ENCODE data around the gene RMC1. TPM values are rescaled to one million over a fixed set of nuclear protein-coding genes. Genes with fewer than 3 reads are reported as not detected.
"Not testable (repeated sequence)": the region's sequence is repeated elsewhere in the genome, so short reads cannot be mapped to it uniquely, and the experiment has no call there.

Gene RMC1
- total RNA-seq, 2 donors from 2014 or later = 9.9 to 15.5 TPM

GRCh38 chr18:23556145-23556780 is 53.0 kb downstream of the RMC1 start:
- H3K4me3 ChIP-seq = no peak overlapping the region
- no peaks in the 10 kb centered on the region for H3K9me3 ChIP-seq
- no peaks in the 10 kb centered on the region for H3K4me1 ChIP-seq
- H3K36me3 ChIP-seq (replicated peaks in 1 of 2; ENCODE audit: insufficient read depth in 1 of 2, low read depth in 2 of 2) = peaks cover 0 to 35% of the 10 kb centered on the region in 2 donors
- no peak for ATAC-seq
- WGBS, 2 donors = 93 to 94% methylated on average over 17 to 19 of the region's 19 CpGs
- no peak overlapping the region for H3K27ac ChIP-seq
- no peaks in the 10 kb centered on the region for H3K27me3 ChIP-seq
- no peak for TF ChIP-seq CTCF (IDR thresholded peaks at IDR 0.05)
- no peak for TF ChIP-seq POLR2A (IDR thresholded peaks at IDR 0.05)
- DNase-seq = no peak
- intact Hi-C loops (cut with DNase I) = no loop called here

- ATAC-seq; DNase-seq; H3K27ac ChIP-seq; H3K4me1 ChIP-seq; H3K9me3 ChIP-seq; intact Hi-C loops (cut with DNase I); H3K4me3 ChIP-seq; H3K27me3 ChIP-seq: not testable (repeated sequence)
- peaks cover 0 to 35% of the 10 kb centered on the region in 2 donors for H3K36me3 ChIP-seq (replicated peaks in 1 of 2; ENCODE audit: insufficient read depth in 1 of 2, low read depth in 2 of 2)
- WGBS, 2 donors = 98 to 99% methylated on average over 8 of the region's 8 CpGs
Observed at GRCh38 chr18:23557511-23557910, 54.2 kb downstream of the RMC1 start.

- ATAC-seq = no peak
- Histone ChIP-seq H3K27ac (no peak overlapping the region), H3K36me3 (replicated peaks in 1 of 2; ENCODE audit: insufficient read depth in 1 of 2, low read depth in 2 of 2) (peaks cover 0 to 27% of the 10 kb centered on the region in 2 donors), H3K4me3 (no peak overlapping the region), H3K27me3 (no peaks in the 10 kb centered on the region), H3K4me1 (no peaks in the 10 kb centered on the region), H3K9me3 (no peaks in the 10 kb centered on the region)
- no peak for DNase-seq
- TF ChIP-seq POLR2A (IDR thresholded peaks at IDR 0.05) (no peak), CTCF (IDR thresholded peaks at IDR 0.05) (no peak)
- WGBS, 2 donors = 86 to 93% methylated on average over 4 of the region's 4 CpGs
- intact Hi-C loops (cut with DNase I) = no loop called here
Observed at GRCh38 chr18:23560186-23560585, 56.9 kb downstream of the RMC1 start.

- ATAC-seq (no peak), DNase-seq (no peak)
- H3K27ac ChIP-seq = no peak overlapping the region
- intact Hi-C loops (cut with DNase I) = no loop called here
- no peak overlapping the region for H3K4me3 ChIP-seq
- peaks cover 0 to 16% of the 10 kb centered on the region in 2 donors for H3K36me3 ChIP-seq (replicated peaks in 1 of 2; ENCODE audit: insufficient read depth in 1 of 2, low read depth in 2 of 2)
- TF ChIP-seq CTCF (IDR thresholded peaks at IDR 0.05) = no peak
- no peak for TF ChIP-seq POLR2A (IDR thresholded peaks at IDR 0.05)
- WGBS, 2 donors = 100% methylated on average over 2 of the region's 2 CpGs
- no peaks in the 10 kb centered on the region for H3K4me1 ChIP-seq
- H3K27me3 ChIP-seq = no peaks in the 10 kb centered on the region
- H3K9me3 ChIP-seq = no peaks in the 10 kb centered on the region
Observed at GRCh38 chr18:23563377-23564043, 60.2 kb downstream of the RMC1 start.

GRCh38 chr18:23565916-23566547 is 62.7 kb downstream of the RMC1 start:
- WGBS, 2 donors = 71 to 73% methylated on average over 3 of the region's 3 CpGs
- TF ChIP-seq POLR2A (IDR thresholded peaks at IDR 0.05) (no peak), CTCF (IDR thresholded peaks at IDR 0.05) (no peak)
- no peak for ATAC-seq
- Histone ChIP-seq H3K36me3 (replicated peaks in 1 of 2; ENCODE audit: insufficient read depth in 1 of 2, low read depth in 2 of 2) (peaks cover 0 to 10% of the 10 kb centered on the region in 2 donors), H3K9me3 (no peaks in the 10 kb centered on the region), H3K4me1 (no peaks in the 10 kb centered on the region), H3K27me3 (no peaks in the 10 kb centered on the region), H3K27ac (no peak overlapping the region), H3K4me3 (no peak overlapping the region)
- intact Hi-C loops (cut with DNase I) = no loop called here
- no peak for DNase-seq
